Neural cell (in vitro differentiated cells): ENCODE measurements around the gene PIP5K1B. TPM values are rescaled to one million over a fixed set of nuclear protein-coding genes. Genes with fewer than 3 reads are reported as not detected.

Experiments
- H2AFZ ChIP-seq: fragments of 200-600, 300-800 bp; sonication (generic), shearing (Covaris generic); 2 replicates; pipeline ENCODE4 v1.6.0; 2014; ENCODE audit warnings: low read depth, mild to moderate bottlenecking, antibody characterized with exemption, low read length, moderate library complexity
- H3F3A ChIP-seq: fragments of 200-600 bp; shearing (Covaris generic); 2 replicates; pipeline ENCODE4 v1.6.1; 2016; ENCODE audit warnings: mild to moderate bottlenecking, moderate library complexity, mixed read lengths, antibody characterized with exemption, low read length; ENCODE audit not compliant: insufficient read depth, poor library complexity, severe bottlenecking
- H3K27ac ChIP-seq: fragments of 200-600, 300-800 bp; sonication (generic), shearing (Covaris generic); 2 replicates; pipeline ENCODE4 v1.5.1; 2014; ENCODE audit warnings: mild to moderate bottlenecking, low read length, moderate library complexity
- H3K27me3 ChIP-seq: fragments of 300-800, 200-600 bp; sonication (generic), shearing (Covaris generic); 2 replicates; pipeline ENCODE4 v1.6.0; 2014; ENCODE audit warnings: mild to moderate bottlenecking, low read depth, low read length, moderate library complexity; ENCODE audit not compliant: insufficient read depth
- H3K36me3 ChIP-seq: fragments of 300-800, 200-600 bp; sonication (generic), shearing (Covaris generic); 2 replicates; pipeline ENCODE4 v1.5.1; 2014; ENCODE audit warnings: mild to moderate bottlenecking, antibody characterized with exemption, low read length, moderate library complexity; ENCODE audit not compliant: insufficient read depth
- H3K4me2 ChIP-seq: fragments of 300-800, 200-600 bp; sonication (generic), shearing (Covaris generic); 2 replicates; pipeline ENCODE4 v1.6.0; 2014; ENCODE audit warnings: mild to moderate bottlenecking, low read length
- H3K4me3 ChIP-seq: fragments of 300-800, 200-600 bp; sonication (generic), shearing (Covaris generic); 2 replicates; pipeline ENCODE4 v1.5.1; 2014; ENCODE audit warnings: mild to moderate bottlenecking, low read length, moderate library complexity
- H3K79me2 ChIP-seq: fragments of 200-600 bp; shearing (Covaris generic); replicated peaks from 2 replicates; pipeline ENCODE4 v1.6.0; 2014; ENCODE audit warnings: mild to moderate bottlenecking, low read length, moderate library complexity; ENCODE audit not compliant: insufficient read depth
- H3K9ac ChIP-seq: fragments of 300-800, 200-600 bp; sonication (generic), shearing (Covaris generic); 2 replicates; pipeline ENCODE4 v1.6.1; 2016; ENCODE audit warnings: mild to moderate bottlenecking, low read length, mixed read lengths
- H3K9me2 ChIP-seq: fragments of 200-600 bp; shearing (Covaris generic); 2 replicates; pipeline ENCODE4 v1.6.1; 2016; ENCODE audit warnings: mild to moderate bottlenecking, low read length, mixed read lengths; ENCODE audit not compliant: insufficient read depth
- H3K9me3 ChIP-seq: fragments of 200-600, 300-800 bp; sonication (generic), shearing (Covaris generic); 2 replicates; pipeline ENCODE4 v1.6.1; 2016; ENCODE audit warnings: mild to moderate bottlenecking, mixed run types, low read length, moderate library complexity, mixed read lengths
- H4K20me1 ChIP-seq: fragments of 200-600 bp; shearing (Covaris generic); 2 replicates; pipeline ENCODE4 v1.6.1; 2016; ENCODE audit warnings: mild to moderate bottlenecking, mixed run types; ENCODE audit not compliant: insufficient read depth
- CTCF ChIP-seq: fragments of 450-650 bp; IDR thresholded peaks from 2 replicates; pipeline ENCODE4 v1.5.1; 2014; ENCODE audit warnings: antibody characterized with exemption, mild to moderate bottlenecking, moderate library complexity; ENCODE audit not compliant: poor library complexity, severe bottlenecking
- EP300 ChIP-seq: fragments of 450-650 bp; conservative IDR thresholded peaks from 2 replicates; pipeline ENCODE4 v1.6.1; 2014; ENCODE audit warnings: antibody characterized with exemption, mild to moderate bottlenecking, moderate library complexity; ENCODE audit not compliant: poor library complexity, severe bottlenecking
- EZH2 ChIP-seq: fragments of 200-600, 300-800 bp; shearing (Covaris generic), sonication (generic); IDR thresholded peaks from 2 replicates; pipeline ENCODE4 v1.6.1; 2014; ENCODE audit warnings: antibody characterized with exemption, low read length, borderline replicate concordance, mild to moderate bottlenecking; ENCODE audit not compliant: insufficient read depth, poor library complexity, severe bottlenecking
- MXI1 ChIP-seq: fragments of 450-650 bp; conservative IDR thresholded peaks from 2 replicates; pipeline ENCODE4 v1.6.1; 2014; ENCODE audit warnings: antibody characterized with exemption, mild to moderate bottlenecking; ENCODE audit not compliant: poor library complexity, severe bottlenecking
- POLR2AphosphoS5 ChIP-seq: IDR thresholded peaks from 2 replicates; pipeline ENCODE4 v1.6.1; 2012
- RAD21 ChIP-seq: fragments of 450-650 bp; conservative IDR thresholded peaks from 2 replicates; pipeline ENCODE4 v1.6.1; 2014; ENCODE audit warnings: antibody characterized with exemption, mild to moderate bottlenecking, moderate library complexity
- REST ChIP-seq: IDR thresholded peaks from 2 replicates; pipeline ENCODE4 v1.6.1; 2012; ENCODE audit warnings: borderline replicate concordance
- SMC3 ChIP-seq: fragments of 450-650 bp; conservative IDR thresholded peaks from 2 replicates; pipeline ENCODE4 v1.6.1; 2014; ENCODE audit warnings: antibody characterized with exemption, mild to moderate bottlenecking, moderate library complexity; ENCODE audit not compliant: poor library complexity
- TAF1 ChIP-seq: IDR thresholded peaks from 2 replicates; pipeline ENCODE4 v1.6.1; 2012; ENCODE audit warnings: low read depth
- polyA plus RNA-seq: library from polyadenylated mRNA; depleted of rRNA; stranded (reverse); fragments of >200 nt; gene quantifications from 2 replicates; pipeline ENCODE4 v1.2.3, GENCODE V29; 2014

The PIP5K1B gene
- polyA plus RNA-seq, 1 donor from 2014 or later: 1.5 TPM

GRCh38 chr9:68791169-68791568 is 86.1 kb downstream of the PIP5K1B start:
- Histone ChIP-seq H2AFZ (no peak overlapping the region), H3K36me3 (no peaks in the 10 kb centered on the region), H4K20me1 (no peaks in the 10 kb centered on the region), H3K9ac (no peak overlapping the region), H3K27me3 (no peaks in the 10 kb centered on the region), H3F3A (no peaks in the 10 kb centered on the region), H3K9me2 (no peaks in the 10 kb centered on the region), H3K4me2 (no peak overlapping the region), H3K79me2 (no peaks in the 10 kb centered on the region), H3K9me3 (no peaks in the 10 kb centered on the region), H3K4me3 (no peak overlapping the region), H3K27ac (no peak overlapping the region)
- no peak for TF ChIP-seq CTCF
- no peak for TF ChIP-seq TAF1
- no peak for TF ChIP-seq RAD21

GRCh38 chr9:68793605-68794343 is 88.7 kb downstream of the PIP5K1B start:
- no peak overlapping the region for H3K4me2 ChIP-seq
- TF ChIP-seq RAD21 (no peak), EP300 (no peak)
- no peaks in the 10 kb centered on the region for H3K9me2 ChIP-seq
- no peak overlapping the region for H3K27ac ChIP-seq
- no peaks in the 10 kb centered on the region for H3K79me2 ChIP-seq
- H3K4me3 ChIP-seq: no peak overlapping the region
- no peaks in the 10 kb centered on the region for H3K27me3 ChIP-seq
- H3K9me3 ChIP-seq: no peaks in the 10 kb centered on the region
- H3K9ac ChIP-seq: no peak overlapping the region
- H4K20me1 ChIP-seq: no peaks in the 10 kb centered on the region
- no peaks in the 10 kb centered on the region for H3K36me3 ChIP-seq
- H3F3A ChIP-seq: no peaks in the 10 kb centered on the region
- H2AFZ ChIP-seq: no peak overlapping the region

GRCh38 chr9:68794898-68795297 is 89.9 kb downstream of the PIP5K1B start:
- Histone ChIP-seq H3K4me3 (no peak overlapping the region), H3K27ac (no peak overlapping the region), H3F3A (no peaks in the 10 kb centered on the region), H3K4me2 (no peak overlapping the region), H3K27me3 (no peaks in the 10 kb centered on the region), H3K9me2 (no peaks in the 10 kb centered on the region), H3K79me2 (no peaks in the 10 kb centered on the region), H2AFZ (no peak overlapping the region), H3K9me3 (no peaks in the 10 kb centered on the region), H3K9ac (no peak overlapping the region), H4K20me1 (no peaks in the 10 kb centered on the region), H3K36me3 (no peaks in the 10 kb centered on the region)
- no peak for TF ChIP-seq EP300
- TF ChIP-seq MXI1: no peak
- TF ChIP-seq CTCF: no peak
- no peak for TF ChIP-seq REST
- no peak for TF ChIP-seq SMC3
- TF ChIP-seq TAF1: no peak
- TF ChIP-seq RAD21: no peak
- no peak for TF ChIP-seq POLR2AphosphoS5
- TF ChIP-seq EZH2: no peak
